ENCODE measurements around the gene MAPK8.

GRCh38 chr10:48464871-48465736 is 158.6 kb downstream of the MAPK8 start:
- TF ChIP-seq, protein P1, sequence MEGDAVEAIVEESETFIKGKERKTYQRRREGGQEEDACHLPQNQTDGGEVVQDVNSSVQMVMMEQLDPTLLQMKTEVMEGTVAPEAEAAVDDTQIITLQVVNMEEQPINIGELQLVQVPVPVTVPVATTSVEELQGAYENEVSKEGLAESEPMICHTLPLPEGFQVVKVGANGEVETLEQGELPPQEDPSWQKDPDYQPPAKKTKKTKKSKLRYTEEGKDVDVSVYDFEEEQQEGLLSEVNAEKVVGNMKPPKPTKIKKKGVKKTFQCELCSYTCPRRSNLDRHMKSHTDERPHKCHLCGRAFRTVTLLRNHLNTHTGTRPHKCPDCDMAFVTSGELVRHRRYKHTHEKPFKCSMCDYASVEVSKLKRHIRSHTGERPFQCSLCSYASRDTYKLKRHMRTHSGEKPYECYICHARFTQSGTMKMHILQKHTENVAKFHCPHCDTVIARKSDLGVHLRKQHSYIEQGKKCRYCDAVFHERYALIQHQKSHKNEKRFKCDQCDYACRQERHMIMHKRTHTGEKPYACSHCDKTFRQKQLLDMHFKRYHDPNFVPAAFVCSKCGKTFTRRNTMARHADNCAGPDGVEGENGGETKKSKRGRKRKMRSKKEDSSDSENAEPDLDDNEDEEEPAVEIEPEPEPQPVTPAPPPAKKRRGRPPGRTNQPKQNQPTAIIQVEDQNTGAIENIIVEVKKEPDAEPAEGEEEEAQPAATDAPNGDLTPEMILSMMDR (IDR thresholded peaks at IDR 0.05) = no peak
- TF ChIP-seq ZFX (IDR thresholded peaks at IDR 0.05; ENCODE audit: borderline replicate concordance) = no peak

Data from 22Rv1 (cell line).